AG04449 (cell line): Measurements from ENCODE around the gene MSI2.

ENCODE experiments used
- CTCF ChIA-PET: fragments of 350-600 bp; formaldehyde crosslinking; extraction: SDS; loops from one replicate; lab custom pipeline; 2021; ENCODE audit warnings: antibody characterized with exemption; lab: Yijun Ruan, JAX
- POLR2A ChIA-PET: fragments of 400-600, 350-600 bp; formaldehyde crosslinking; extraction: SDS; loops from one replicate; lab custom pipeline; 2020; ENCODE audit warnings: antibody characterized with exemption, inconsistent platforms; lab: Yijun Ruan, JAX
- DNase-seq: peaks from one replicate; pipeline ENCODE4 v3.0.0-alpha.2; 2010; ENCODE audit warnings: low read depth, low spot score
- H3K4me3 ChIP-seq: 2 replicates; pipeline ENCODE4 v1.5.1; 2011; ENCODE audit warnings: low read depth, mild to moderate bottlenecking, control low read depth, low read length
- TF ChIP-seq, protein P1 (sequence below): IDR thresholded peaks from one replicate; pipeline ENCODE4 v1.5.1; 2011; ENCODE audit warnings: mild to moderate bottlenecking, moderate library complexity, low read length, control low read depth, inconsistent platforms; ENCODE audit not compliant: insufficient read depth; ENCODE audit errors: missing control alignments

MSI2 gene

DNA sequence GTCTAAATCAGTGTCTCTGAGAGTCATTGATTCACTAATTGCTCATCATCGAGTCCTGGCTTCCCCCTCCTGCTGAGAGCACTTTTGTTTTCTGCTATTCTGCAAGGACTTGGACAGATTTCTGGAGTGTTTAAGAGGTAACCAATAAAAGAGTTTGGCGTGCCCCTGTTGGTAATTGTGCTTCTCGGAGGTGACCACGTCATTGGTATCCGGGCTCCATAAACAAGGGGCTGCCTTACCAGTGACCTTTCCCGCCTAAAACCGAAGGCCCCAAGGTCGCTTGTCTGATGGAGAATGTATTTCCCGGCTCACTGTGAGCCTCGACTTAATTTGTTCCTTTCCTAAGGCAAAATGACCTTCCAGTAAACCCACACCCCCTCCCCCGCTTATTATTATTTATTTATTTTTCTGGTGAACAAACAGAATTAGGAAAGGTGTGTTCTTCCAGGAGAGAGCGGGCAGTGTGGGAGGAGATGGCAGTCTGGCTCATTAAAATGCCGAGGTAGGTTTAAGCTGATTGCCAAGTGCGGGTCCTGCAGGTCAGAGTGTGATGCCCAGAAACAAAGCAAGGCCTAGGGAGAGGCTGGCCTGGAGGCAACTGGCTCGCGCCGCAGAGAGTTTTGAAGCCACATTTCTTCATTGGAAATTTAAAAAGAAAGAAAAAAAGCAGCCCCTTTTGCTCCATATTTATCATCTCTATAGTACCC, 30.2 kb downstream of the MSI2 start:
- ChIA-PET POLR2A (no interaction called here), CTCF (no interaction called here)
- DNase-seq = no peak
- no peak overlapping the region for H3K4me3 ChIP-seq
- TF ChIP-seq, protein P1, sequence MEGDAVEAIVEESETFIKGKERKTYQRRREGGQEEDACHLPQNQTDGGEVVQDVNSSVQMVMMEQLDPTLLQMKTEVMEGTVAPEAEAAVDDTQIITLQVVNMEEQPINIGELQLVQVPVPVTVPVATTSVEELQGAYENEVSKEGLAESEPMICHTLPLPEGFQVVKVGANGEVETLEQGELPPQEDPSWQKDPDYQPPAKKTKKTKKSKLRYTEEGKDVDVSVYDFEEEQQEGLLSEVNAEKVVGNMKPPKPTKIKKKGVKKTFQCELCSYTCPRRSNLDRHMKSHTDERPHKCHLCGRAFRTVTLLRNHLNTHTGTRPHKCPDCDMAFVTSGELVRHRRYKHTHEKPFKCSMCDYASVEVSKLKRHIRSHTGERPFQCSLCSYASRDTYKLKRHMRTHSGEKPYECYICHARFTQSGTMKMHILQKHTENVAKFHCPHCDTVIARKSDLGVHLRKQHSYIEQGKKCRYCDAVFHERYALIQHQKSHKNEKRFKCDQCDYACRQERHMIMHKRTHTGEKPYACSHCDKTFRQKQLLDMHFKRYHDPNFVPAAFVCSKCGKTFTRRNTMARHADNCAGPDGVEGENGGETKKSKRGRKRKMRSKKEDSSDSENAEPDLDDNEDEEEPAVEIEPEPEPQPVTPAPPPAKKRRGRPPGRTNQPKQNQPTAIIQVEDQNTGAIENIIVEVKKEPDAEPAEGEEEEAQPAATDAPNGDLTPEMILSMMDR = no peak

DNA sequence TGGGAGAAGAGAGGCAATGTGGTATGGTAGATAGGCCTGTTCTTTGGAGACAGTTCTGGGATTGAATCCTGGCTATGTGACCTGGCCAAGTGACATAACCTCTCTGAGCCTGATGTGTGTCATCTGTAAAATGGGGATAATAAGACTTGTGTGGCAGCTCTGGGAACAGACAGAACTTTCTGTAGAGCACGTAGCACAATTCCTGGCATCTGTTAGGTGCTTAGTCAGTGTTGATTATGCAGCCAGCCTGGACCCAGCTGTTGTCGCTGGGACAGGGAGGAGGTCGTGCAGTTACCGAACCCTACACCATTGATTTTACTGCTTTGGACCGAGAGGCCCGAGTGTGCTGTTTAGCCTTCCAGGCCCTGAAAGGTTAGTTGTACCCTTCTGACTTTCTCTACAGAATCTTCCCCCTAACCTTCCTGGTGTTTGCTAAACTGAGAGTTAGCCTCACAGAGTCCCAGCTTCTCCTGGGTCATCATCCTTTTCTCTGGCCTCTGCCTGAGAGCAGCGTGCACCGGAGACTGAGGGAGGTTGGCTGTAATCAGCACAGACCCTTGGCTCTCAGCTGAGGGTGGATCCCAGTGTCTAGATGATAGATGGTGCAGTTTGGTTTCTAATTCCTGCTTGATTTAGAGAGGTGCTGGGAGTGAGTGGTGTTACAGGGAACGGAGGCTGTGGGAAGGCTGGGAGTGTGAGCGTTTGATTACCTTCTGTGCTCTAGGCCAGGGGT, 31.9 kb downstream of the MSI2 start:
- POLR2A ChIA-PET = no interaction called here
- CTCF ChIA-PET = no interaction called here
- no peak for DNase-seq
- no peak overlapping the region for H3K4me3 ChIP-seq
- TF ChIP-seq, protein P1 = no peak

DNA sequence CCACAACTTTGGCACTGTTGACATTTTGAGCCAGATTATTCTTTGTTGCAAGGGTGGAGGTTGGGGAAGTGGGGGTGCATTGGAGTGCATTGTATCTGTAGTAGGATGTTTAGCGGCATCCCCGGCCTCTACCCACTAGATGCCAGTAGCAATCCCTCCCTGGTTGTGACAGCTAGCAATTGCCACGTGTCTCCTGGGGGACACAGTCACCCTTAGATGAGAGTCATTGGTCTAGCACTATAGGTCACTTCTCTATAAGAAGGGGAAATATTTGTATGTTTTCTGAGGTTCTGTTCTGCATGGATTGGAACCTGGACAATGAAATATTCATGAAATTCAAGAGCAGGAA, 32.4 kb downstream of the MSI2 start:
- H3K4me3 ChIP-seq = no peak overlapping the region
- POLR2A ChIA-PET = no interaction called here
- TF ChIP-seq, protein P1 = no peak
- CTCF ChIA-PET = no interaction called here
- DNase-seq = no peak

DNA sequence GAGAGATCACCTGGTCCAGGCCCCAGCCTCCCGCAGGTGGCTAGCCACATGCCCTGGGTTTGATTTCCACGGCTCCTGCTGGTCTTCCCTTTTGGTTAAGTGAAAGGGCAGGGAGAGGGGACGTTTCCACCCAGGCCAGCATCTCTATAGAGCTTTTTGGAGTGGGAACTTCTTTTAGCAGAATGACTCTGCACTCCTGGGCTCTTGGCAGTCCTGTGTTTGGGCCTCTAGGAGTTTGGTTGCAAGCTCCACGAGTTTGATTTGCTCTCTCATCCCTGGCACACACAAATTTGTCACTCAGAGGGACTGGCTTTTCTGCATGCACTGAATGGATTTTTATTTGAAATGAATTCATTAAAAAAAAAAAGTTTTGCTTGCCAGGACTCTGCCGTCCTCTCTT, 32.8 kb downstream of the MSI2 start:
- H3K4me3 ChIP-seq = no peak overlapping the region
- CTCF ChIA-PET = no interaction called here

DNA sequence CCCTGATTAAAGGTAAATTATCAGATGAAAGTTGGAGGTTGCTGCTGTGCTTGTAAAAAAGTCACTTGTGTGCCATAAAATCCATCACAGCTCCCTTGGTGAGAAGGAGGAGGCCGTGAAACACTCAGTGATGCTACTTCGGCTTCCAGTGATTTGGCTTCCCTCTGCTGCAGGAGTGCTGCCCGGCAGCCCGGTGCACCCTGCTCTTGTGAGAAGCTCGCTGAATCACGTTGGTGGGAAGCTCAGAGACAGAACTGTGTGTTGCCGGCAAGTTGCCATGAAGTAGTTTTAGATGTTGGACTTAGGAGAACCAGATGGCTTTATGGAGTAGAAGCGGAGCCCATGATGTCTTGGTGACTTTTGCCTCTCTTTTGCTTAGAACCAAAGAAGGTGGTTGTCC, 33.3 kb downstream of the MSI2 start:
- DNase-seq = no peak
- no peak overlapping the region for H3K4me3 ChIP-seq
- CTCF ChIA-PET = no interaction called here
- TF ChIP-seq, protein P1 = no peak
- POLR2A ChIA-PET = no interaction called here

More for the DNA sequence above, 32.8 kb downstream of the MSI2 start:
- no peak for DNase-seq
- POLR2A ChIA-PET = no interaction called here
- TF ChIP-seq, protein P1 = no peak

DNA sequence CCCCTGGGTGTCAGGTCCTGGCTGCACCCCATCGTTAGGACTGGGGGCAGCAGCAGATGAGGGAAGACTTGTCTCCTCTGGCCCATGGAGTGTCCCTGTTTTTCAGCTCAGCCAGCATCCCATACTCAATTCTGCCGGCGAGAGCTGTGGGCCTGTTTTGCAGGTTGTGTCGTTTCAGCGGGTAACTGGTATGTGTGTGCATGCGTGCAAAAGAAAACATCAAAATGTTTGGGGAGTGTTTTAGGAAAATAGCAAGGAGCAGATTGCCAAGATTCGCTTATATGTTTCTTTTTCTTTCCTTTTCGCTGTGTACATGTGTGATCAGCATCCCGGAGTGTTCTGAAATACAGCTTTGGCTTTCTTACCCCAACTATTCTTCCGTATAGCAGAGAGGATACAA, 34.7 kb downstream of the MSI2 start:
- H3K4me3 ChIP-seq = no peak overlapping the region
- DNase-seq = no peak
- TF ChIP-seq, protein P1 = no peak
- POLR2A ChIA-PET = no interaction called here
- CTCF ChIA-PET = no interaction called here
